Measurements from ENCODE around the gene GPRIN2.
"Not testable (repeated sequence)": the region's sequence is repeated elsewhere in the genome, so short reads cannot be mapped to it uniquely, and the experiment has no call there.

- TF ChIP-seq POLR2A (IDR thresholded peaks at IDR 0.05; ENCODE audit: low read length); GATA1 (IDR thresholded peaks at IDR 0.05; ENCODE audit: low read depth, low read length): not testable (repeated sequence)
Observed at GRCh38 chr10:46573314-46573713, 16.9 kb upstream of the GPRIN2 start.

Measured in erythroblast (primary cell).